GM12875 (cell line): ENCODE results near the gene VARS2.

ENCODE experiments used
- H3K4me3 ChIP-seq: one replicate; pipeline ENCODE4 v1.5.1; 2011; ENCODE audit warnings: low read depth, low read length, control low read depth
- CTCF ChIP-seq: IDR thresholded peaks from 2 replicates; pipeline ENCODE4 v1.5.1; 2011; ENCODE audit warnings: low read depth, mild to moderate bottlenecking, control low read depth, inconsistent platforms, low read length, moderate library complexity, borderline replicate concordance; ENCODE audit not compliant: insufficient read depth

VARS2 gene

GRCh38 chr6:30885481-30885998, 28.5 kb upstream of the VARS2 start:
- TF ChIP-seq CTCF, result no peak

DNA sequence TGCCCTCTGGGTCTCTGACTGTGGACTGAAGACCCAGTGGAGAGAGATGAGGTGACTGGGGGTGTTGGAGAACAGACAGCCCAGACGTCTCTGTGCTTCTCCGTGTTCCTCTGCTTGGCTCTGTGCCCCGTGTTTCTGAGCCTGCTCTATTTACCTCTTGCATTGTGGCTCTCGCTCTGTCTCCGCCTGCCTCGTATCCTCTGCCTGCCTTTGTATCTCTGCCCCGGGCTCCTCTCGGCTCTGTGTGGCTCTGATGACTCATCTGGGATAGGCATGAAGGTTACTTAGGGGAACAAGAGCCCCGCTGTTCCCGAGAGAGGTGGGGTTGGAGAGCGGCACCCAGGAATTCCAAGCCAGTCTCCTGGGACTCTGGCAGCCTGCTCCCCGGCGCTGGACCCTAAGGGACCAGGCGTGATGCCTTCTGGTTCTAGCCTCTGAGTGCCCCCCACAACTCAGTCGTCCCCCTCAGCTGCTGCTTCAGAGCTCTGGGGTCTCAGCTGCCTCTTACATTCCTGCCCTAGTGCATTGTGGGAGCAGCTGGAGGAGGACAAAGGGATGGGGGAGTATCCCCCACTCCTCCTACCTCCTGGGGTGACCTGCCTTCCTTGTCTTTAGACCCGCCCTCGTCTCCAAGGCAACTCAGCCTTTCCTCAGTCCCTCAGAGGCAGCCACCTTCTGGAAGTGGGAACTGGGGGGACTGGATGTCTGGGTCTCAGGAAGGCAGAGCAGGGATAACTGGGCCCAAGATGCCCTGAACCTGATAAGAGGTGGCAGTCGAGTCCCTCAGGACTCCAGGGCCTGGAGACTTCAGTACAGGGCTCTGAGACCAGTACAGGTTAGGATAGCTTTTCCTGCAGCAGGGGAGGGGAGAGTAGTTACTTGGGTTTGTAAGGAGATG, 27.8 kb upstream of the VARS2 start:
- H3K4me3 ChIP-seq, result no peak overlapping the region
- no peak for TF ChIP-seq CTCF

More at GRCh38 chr6:30885481-30885998, 28.5 kb upstream of the VARS2 start:
- H3K4me3 ChIP-seq, result no peak overlapping the region

- no peak for TF ChIP-seq CTCF
- H3K4me3 ChIP-seq, result no peak overlapping the region
These were observed 27.2 kb upstream of the VARS2 start for GRCh38 chr6:30886897-30887255.

- no peak for TF ChIP-seq CTCF
- no peak overlapping the region for H3K4me3 ChIP-seq
These were observed 25.9 kb upstream of the VARS2 start for GRCh38 chr6:30887901-30888815.

DNA sequence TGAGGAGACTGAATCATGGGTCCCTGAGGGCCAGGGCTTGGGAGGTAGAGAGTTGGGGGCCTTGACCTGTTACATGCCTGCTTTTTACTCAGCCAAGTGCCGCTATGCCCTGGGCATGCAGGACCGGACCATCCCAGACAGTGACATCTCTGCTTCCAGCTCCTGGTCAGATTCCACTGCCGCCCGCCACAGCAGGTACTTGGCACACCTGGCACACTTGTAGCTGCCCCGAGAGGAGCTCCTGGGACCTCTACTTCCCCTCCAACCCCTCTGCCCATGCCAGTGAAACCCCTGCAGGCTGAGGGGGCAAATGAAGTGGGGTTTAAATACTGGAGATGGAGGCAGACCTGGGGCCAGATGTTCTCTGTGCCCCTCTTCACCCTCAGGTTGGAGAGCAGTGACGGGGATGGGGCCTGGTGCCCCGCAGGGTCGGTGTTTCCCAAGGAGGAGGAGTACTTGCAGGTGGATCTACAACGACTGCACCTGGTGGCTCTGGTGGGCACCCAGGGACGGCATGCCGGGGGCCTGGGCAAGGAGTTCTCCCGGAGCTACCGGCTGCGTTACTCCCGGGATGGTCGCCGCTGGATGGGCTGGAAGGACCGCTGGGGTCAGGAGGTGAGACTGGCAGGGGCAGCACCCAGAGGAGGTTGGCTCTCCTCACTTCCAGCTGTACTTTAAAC, 25.1 kb upstream of the VARS2 start:
- no peak for TF ChIP-seq CTCF
- no peak overlapping the region for H3K4me3 ChIP-seq

DNA sequence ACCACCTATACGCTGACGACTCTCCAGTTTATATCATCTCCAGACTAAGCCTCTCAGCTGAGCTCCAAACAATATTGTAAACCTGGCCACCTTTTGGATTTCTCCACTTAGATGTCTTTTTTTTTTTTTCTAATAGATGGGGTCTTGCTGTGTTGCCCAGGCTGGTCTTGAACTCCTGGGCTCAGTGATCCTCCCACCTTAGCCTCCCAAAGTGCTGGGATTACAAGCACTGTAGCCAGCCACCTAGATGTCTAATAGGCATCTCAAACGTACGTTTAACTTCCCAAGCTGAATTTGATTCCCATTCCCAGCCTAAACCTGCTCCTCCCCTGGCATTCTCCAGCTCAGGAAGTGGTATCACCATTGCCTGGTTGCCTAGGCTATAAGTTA, 24.5 kb upstream of the VARS2 start:
- H3K4me3 ChIP-seq, result no peak overlapping the region
- no peak for TF ChIP-seq CTCF
